Activated T-helper 1 cell treated with Interleukin-2 at 50 U/mL for 16 hours (primary cell): ENCODE measurements around the gene LSS.

Source experiments
- DNase-seq: peaks from one replicate; pipeline ENCODE4 v3.0.0-alpha.2; 2020; ENCODE audit warnings: low read depth

The LSS gene

GRCh38 chr21:46228345-46229051 is at the start of gene LSS:
Gene LSS (minus strand): TSS chr21:46228774. CDS start chr21:46228745, 29 bp downstream.
- peak; percentile 98 for DNase-seq

- no peak for DNase-seq
Observed at GRCh38 chr21:46274797-46275390, 46.3 kb upstream of the LSS start.

- DNase-seq, result no peak
Observed at GRCh38 chr21:46273341-46273740, 44.8 kb upstream of the LSS start.

GRCh38 chr21:46269466-46269865 is 40.9 kb upstream of the LSS start:
- DNase-seq, result no peak

- no peak for DNase-seq
Observed at GRCh38 chr21:46268371-46268770, 39.8 kb upstream of the LSS start.

- no peak for DNase-seq
Observed at GRCh38 chr21:46266946-46267345, 38.4 kb upstream of the LSS start.

GRCh38 chr21:46265736-46266525 is 37.4 kb upstream of the LSS start:
- DNase-seq, result no peak

GRCh38 chr21:46264690-46265144 is 36.1 kb upstream of the LSS start:
- DNase-seq, result no peak

- no peak for DNase-seq
Observed at GRCh38 chr21:46264046-46264689, 35.6 kb upstream of the LSS start.

GRCh38 chr21:46256501-46256994 is 28.0 kb upstream of the LSS start:
- no peak for DNase-seq

- no peak for DNase-seq
Observed at GRCh38 chr21:46255758-46256337, 27.3 kb upstream of the LSS start.

- DNase-seq, result no peak
Observed at GRCh38 chr21:46255166-46255565, 26.6 kb upstream of the LSS start.

- no peak for DNase-seq
Observed at GRCh38 chr21:46254208-46254975, 25.8 kb upstream of the LSS start.

GRCh38 chr21:46253610-46254124 is 25.1 kb upstream of the LSS start:
- no peak for DNase-seq

- DNase-seq, result no peak
Observed at GRCh38 chr21:46252840-46253239, 24.3 kb upstream of the LSS start.

GRCh38 chr21:46250146-46250725 is 21.7 kb upstream of the LSS start:
- no peak for DNase-seq

- no peak for DNase-seq
Observed at GRCh38 chr21:46248827-46249226, 20.3 kb upstream of the LSS start.

GRCh38 chr21:46248422-46248782 is 19.8 kb upstream of the LSS start:
- no peak for DNase-seq

- DNase-seq, result no peak
Observed at GRCh38 chr21:46247699-46248421, 19.3 kb upstream of the LSS start.

GRCh38 chr21:46246345-46246744 is 17.8 kb upstream of the LSS start:
- no peak for DNase-seq
